ENCODE results near the gene RIC1. TPM values are rescaled to one million over a fixed set of nuclear protein-coding genes. Genes with fewer than 3 reads are reported as not detected.
"Not testable (repeated sequence)": the region's sequence is repeated elsewhere in the genome, so short reads cannot be mapped to it uniquely, and the experiment has no call there.

Gene RIC1
- total RNA-seq, 1 donor from 2014 or later, result 9.7 TPM

DNA sequence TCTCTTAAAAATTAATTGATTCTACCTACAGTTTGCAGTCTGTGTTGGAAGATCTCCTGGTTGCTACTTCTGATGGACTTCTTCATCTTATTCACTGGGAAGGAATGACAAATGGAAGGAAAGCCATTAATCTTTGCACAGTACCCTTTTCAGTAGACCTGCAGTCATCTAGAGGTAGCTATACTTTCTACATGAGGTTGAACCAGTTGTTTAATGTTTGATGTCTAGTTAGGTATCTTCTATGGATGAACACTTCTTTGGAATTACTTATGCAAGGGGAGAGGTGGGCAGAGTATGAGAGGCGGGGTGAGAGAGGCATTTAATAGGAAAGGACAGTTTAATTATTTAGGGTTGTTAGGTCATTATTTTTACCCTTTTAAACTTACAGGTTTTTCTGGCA lies 91.2 kb downstream of the RIC1 start:
- TF ChIP-seq, protein P1, sequence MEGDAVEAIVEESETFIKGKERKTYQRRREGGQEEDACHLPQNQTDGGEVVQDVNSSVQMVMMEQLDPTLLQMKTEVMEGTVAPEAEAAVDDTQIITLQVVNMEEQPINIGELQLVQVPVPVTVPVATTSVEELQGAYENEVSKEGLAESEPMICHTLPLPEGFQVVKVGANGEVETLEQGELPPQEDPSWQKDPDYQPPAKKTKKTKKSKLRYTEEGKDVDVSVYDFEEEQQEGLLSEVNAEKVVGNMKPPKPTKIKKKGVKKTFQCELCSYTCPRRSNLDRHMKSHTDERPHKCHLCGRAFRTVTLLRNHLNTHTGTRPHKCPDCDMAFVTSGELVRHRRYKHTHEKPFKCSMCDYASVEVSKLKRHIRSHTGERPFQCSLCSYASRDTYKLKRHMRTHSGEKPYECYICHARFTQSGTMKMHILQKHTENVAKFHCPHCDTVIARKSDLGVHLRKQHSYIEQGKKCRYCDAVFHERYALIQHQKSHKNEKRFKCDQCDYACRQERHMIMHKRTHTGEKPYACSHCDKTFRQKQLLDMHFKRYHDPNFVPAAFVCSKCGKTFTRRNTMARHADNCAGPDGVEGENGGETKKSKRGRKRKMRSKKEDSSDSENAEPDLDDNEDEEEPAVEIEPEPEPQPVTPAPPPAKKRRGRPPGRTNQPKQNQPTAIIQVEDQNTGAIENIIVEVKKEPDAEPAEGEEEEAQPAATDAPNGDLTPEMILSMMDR (IDR thresholded peaks at IDR 0.05; ENCODE audit: partially characterized antibody, unreplicated experiment), result no peak
- no peaks in the 10 kb centered on the region for H3K27me3 Mint-ChIP-seq (ENCODE audit: unreplicated experiment)
- peaks cover 3% of the 10 kb centered on the region for H3K9me3 Mint-ChIP-seq (ENCODE audit: unreplicated experiment)
- no peak overlapping the region for H3K4me3 Mint-ChIP-seq (ENCODE audit: unreplicated experiment)
- DNase-seq, result no peak
- peaks cover 4% of the 10 kb centered on the region for H3K36me3 Mint-ChIP-seq (ENCODE audit: unreplicated experiment)
- H3K27ac Mint-ChIP-seq (ENCODE audit: unreplicated experiment), result no peak overlapping the region
- H3K4me1 Mint-ChIP-seq (ENCODE audit: low read depth, unreplicated experiment), result no peaks in the 10 kb centered on the region

DNA sequence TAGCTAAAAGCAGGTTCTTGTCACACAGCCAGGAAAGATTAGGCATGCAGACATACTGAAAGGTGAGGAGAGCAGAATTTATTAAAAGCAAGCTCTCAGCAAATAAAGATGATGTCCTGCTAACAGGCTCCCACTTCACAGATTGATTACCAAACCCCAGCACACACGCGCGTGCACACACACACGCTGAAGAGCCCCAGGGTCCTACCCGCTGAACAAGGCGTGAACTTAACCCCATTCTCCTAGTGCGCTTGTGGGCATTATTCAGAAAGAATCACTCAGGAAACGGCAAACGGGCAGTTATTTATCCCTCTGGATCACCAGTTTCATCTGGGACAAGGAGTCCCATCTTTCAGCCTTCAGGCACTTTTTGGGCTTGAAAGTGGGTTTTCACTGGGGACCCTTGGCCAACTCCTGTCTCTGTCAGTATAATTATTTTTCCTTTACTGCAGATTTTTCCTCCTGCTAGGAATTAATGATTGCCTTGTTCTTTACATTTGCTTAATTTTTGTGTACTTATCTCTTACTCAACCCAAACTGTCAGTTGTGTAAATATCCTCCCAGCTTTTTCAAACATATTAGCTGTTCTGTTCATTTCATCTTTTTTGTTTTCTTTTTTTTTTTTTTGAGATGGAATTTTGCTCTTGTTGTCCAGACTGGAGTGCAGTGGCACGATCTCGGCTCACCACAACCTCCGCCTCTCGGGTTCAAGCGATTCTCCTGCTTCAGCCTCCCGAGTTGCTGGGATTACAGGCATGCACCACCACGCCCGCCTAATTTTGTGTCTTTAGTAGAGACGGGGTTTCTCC lies 92.6 kb downstream of the RIC1 start:
- Mint-ChIP-seq H3K27me3 (ENCODE audit: unreplicated experiment) (no peaks in the 10 kb centered on the region), H3K4me3 (ENCODE audit: unreplicated experiment) (no peak overlapping the region), H3K27ac (ENCODE audit: unreplicated experiment) (no peak overlapping the region), H3K4me1 (ENCODE audit: low read depth, unreplicated experiment) (no peaks in the 10 kb centered on the region), H3K36me3 (ENCODE audit: unreplicated experiment) (peaks cover 4% of the 10 kb centered on the region), H3K9me3 (ENCODE audit: unreplicated experiment) (peaks cover 3% of the 10 kb centered on the region)
- TF ChIP-seq, protein P1 (IDR thresholded peaks at IDR 0.05; ENCODE audit: partially characterized antibody, unreplicated experiment), result no peak
- DNase-seq, result no peak

DNA sequence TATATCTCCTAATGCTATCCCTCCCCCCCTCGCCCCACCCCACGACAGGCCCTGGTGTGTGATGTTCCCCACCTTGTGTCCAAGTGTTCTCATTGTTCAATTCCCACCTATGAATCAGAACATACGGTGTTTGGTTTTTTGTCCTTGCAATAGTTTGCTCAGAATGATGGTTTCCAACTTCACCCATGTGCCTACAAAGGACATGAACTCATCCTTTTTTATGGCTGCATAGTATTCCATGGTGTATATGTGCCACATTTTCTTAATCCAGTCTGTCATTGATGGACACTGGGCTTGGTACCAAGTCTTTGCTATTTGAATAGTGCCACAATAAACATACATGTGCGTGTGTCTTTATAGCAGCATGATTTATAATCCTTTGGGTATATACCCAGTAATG lies 93.8 kb downstream of the RIC1 start:
- not testable (repeated sequence) for H3K27ac Mint-ChIP-seq (ENCODE audit: unreplicated experiment); H3K9me3 Mint-ChIP-seq (ENCODE audit: unreplicated experiment); H3K27me3 Mint-ChIP-seq (ENCODE audit: unreplicated experiment); DNase-seq; H3K36me3 Mint-ChIP-seq (ENCODE audit: unreplicated experiment); H3K4me3 Mint-ChIP-seq (ENCODE audit: unreplicated experiment); H3K4me1 Mint-ChIP-seq (ENCODE audit: low read depth, unreplicated experiment)

DNA sequence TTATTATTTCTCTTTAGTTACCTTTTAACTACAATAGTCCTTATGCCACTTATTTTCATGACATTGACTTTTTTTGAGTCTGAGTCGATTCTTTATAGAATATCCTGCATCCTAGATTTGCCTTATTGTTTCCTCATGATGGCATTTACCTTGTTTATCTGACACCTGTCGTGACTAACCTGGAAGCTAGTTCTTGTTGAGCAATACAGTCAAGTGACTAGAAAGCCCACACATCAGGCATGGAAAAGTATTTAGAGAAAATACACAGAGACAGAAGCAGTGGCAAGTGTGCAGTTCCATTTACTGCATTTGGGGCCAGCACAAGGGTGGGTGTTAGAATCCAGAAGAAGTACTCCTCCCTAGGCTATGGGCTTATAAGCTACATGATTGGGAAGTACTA lies 106.2 kb downstream of the RIC1 start:
- no peak for DNase-seq
- peaks cover 3% of the 10 kb centered on the region for H3K9me3 Mint-ChIP-seq (ENCODE audit: unreplicated experiment)
- H3K27ac Mint-ChIP-seq (ENCODE audit: unreplicated experiment), result no peak overlapping the region
- H3K27me3 Mint-ChIP-seq (ENCODE audit: unreplicated experiment), result no peaks in the 10 kb centered on the region
- H3K36me3 Mint-ChIP-seq (ENCODE audit: unreplicated experiment), result no peaks in the 10 kb centered on the region
- no peaks in the 10 kb centered on the region for H3K4me1 Mint-ChIP-seq (ENCODE audit: low read depth, unreplicated experiment)
- TF ChIP-seq, protein P1 (IDR thresholded peaks at IDR 0.05; ENCODE audit: partially characterized antibody, unreplicated experiment), result no peak
- H3K4me3 Mint-ChIP-seq (ENCODE audit: unreplicated experiment), result no peak overlapping the region

DNA sequence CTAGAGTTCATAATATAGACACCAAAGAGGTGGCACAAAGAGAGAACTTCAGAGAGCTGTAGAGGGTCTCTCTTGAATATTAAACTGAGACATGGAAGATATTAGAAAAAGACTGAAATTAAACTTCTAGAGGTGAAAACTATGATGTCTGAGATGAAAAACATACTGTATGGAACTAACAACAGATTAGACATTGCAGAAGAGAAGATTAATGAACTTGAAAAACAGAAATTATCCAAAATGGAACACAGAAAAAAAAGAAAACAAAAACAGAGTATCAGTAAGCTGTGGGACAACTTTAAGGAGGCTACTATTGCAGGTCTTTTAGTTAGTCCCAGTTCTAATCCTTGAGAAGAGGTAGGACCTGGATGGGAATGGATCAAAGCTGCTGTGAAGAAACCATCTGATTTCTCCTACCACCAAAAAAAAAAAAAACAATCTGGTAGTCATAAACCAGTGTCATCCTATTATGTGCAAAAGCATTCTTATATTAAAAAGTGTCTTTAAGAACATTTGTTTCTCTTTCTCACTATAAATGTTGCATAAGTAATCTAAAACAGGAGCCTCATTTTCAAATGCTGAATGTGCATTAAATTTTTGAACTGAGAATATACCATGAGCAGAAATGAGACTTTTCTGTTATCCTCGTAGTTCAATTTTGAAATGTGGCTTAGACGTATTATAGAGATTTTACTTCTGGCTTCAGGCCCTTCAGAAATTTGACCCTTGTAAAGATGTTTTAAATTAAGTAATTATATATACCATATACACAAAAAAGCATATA lies 107.8 kb downstream of the RIC1 start:
- H3K4me1 Mint-ChIP-seq (ENCODE audit: low read depth, unreplicated experiment), result no peaks in the 10 kb centered on the region
- no peak for DNase-seq
- no peak overlapping the region for H3K4me3 Mint-ChIP-seq (ENCODE audit: unreplicated experiment)
- no peak overlapping the region for H3K27ac Mint-ChIP-seq (ENCODE audit: unreplicated experiment)
- H3K27me3 Mint-ChIP-seq (ENCODE audit: unreplicated experiment), result no peaks in the 10 kb centered on the region
- H3K36me3 Mint-ChIP-seq (ENCODE audit: unreplicated experiment), result no peaks in the 10 kb centered on the region
- TF ChIP-seq, protein P1 (IDR thresholded peaks at IDR 0.05; ENCODE audit: partially characterized antibody, unreplicated experiment), result no peak
- H3K9me3 Mint-ChIP-seq (ENCODE audit: unreplicated experiment), result peaks cover 3% of the 10 kb centered on the region
